HG02798 (cell line): ENCODE data around the gene PRDX1.
A peak's percentile ranks its signal among the peaks of the same experiment; 100 is the strongest.
"Not testable (repeated sequence)": the region's sequence is repeated elsewhere in the genome, so short reads cannot be mapped to it uniquely, and the experiment has no call there.

ENCODE experiments used
- ATAC-seq: cut with Tn5 transposase; IDR thresholded peaks from one replicate; pipeline ENCODE4 v1.9.1; 2021; ENCODE audit warnings: mild to moderate bottlenecking; ENCODE audit not compliant: unreplicated experiment, poor library complexity

Gene PRDX1

GRCh38 chr1:45541193-45541592 is 19.5 kb upstream of the PRDX1 start:
- ATAC-seq = no peak

GRCh38 chr1:45536886-45537285 is 15.2 kb upstream of the PRDX1 start:
- no peak for ATAC-seq

GRCh38 chr1:45535988-45536766 is 14.5 kb upstream of the PRDX1 start:
- ATAC-seq = no peak

- no peak for ATAC-seq
Observed at GRCh38 chr1:45531873-45532272, 10.2 kb upstream of the PRDX1 start.

- ATAC-seq = no peak
Observed at GRCh38 chr1:45530632-45531135, 9.0 kb upstream of the PRDX1 start.

GRCh38 chr1:45526135-45526644 is 4.5 kb upstream of the PRDX1 start:
- no peak for ATAC-seq

- ATAC-seq = not testable (repeated sequence)
Observed at GRCh38 chr1:45523975-45524374, 2.3 kb upstream of the PRDX1 start.

GRCh38 chr1:45523516-45523915 is 1.8 kb upstream of the PRDX1 start:
- ATAC-seq = not testable (repeated sequence)

- no peak for ATAC-seq
Observed at GRCh38 chr1:45522324-45523104, 830 bp upstream of the PRDX1 start.

GRCh38 chr1:45519774-45520173 is 1.9 kb downstream of the PRDX1 start:
- ATAC-seq = not testable (repeated sequence)

- no peak for ATAC-seq
Observed at GRCh38 chr1:45518910-45519309, 2.8 kb downstream of the PRDX1 start.

GRCh38 chr1:45518366-45518765 is 3.3 kb downstream of the PRDX1 start:
- not testable (repeated sequence) for ATAC-seq

GRCh38 chr1:45516465-45516864 is 5.2 kb downstream of the PRDX1 start:
- no peak for ATAC-seq

- no peak for ATAC-seq
Observed at GRCh38 chr1:45516036-45516435, 5.6 kb downstream of the PRDX1 start.

- not testable (repeated sequence) for ATAC-seq
Observed at GRCh38 chr1:45513532-45514260, 8.0 kb downstream of the PRDX1 start.

GRCh38 chr1:45512641-45513054 is 9.0 kb downstream of the PRDX1 start:
- ATAC-seq = peak; percentile 50

GRCh38 chr1:45510972-45511527 is 10.6 kb downstream of the PRDX1 start:
- ATAC-seq = no peak

GRCh38 chr1:45510036-45510971 is 11.4 kb downstream of the PRDX1 start:
- ATAC-seq = no peak
